K562 (cell line): ENCODE results near the gene UBE2S. TPM values are rescaled to one million over a fixed set of nuclear protein-coding genes. Genes with fewer than 3 reads are reported as not detected.
A peak's percentile ranks its signal among the peaks of the same experiment; 100 is the strongest.

ENCODE experiments used
- ATAC-seq: fragments of 200-7000 bp; cut with Tn5 transposase; 3 replicates; pipeline ENCODE4 v1.9.1; 2020; ENCODE audit warnings: moderate library complexity
- BruUV-seq: library from RNA; stranded (reverse); fragments of 400-500 nt; replicated peaks from 2 replicates; lab custom pipeline; 2021; lab: Mats Ljungman, UMichigan
- CTCF ChIA-PET: fragments of 300-600 bp; formaldehyde crosslinking; extraction: SDS; loops from one replicate; lab custom pipeline; 2021; ENCODE audit warnings: low intra/inter-chr PET ratio; lab: Yijun Ruan, JAX
- POLR2A ChIA-PET: fragments of 300-600, 350-650 bp; sonication (Branson Sonifier 250); formaldehyde crosslinking; extraction: SDS; loops from one replicate; lab custom pipeline; 2021; ENCODE audit warnings: antibody characterized with exemption, inconsistent platforms; lab: Yijun Ruan, JAX
- DNase-seq, 4 experiments: peaks; one replicate each; pipeline versions ENCODE4 v3.0.0 to v3.0.0-alpha.2; 2011 to 2018; ENCODE audit warnings: low spot score in 3 of 4, mixed read lengths in 3 of 4; ENCODE audit errors: extremely low read depth in 1 of 4
- FAIRE-seq: peaks from 2 replicates; lab custom pipeline; 2011; peaks lifted over from hg19 to GRCh38; lab: Jason Lieb, UNC
- H2AFZ ChIP-seq: 2 replicates; pipeline ENCODE4 v1.6.0; 2011; ENCODE audit warnings: low read depth, low read length, control low read depth, inconsistent platforms
- H3K27ac ChIP-seq: fragments of 200-600 bp; 3 replicates; pipeline ENCODE4 v1.8.0; 2011; ENCODE audit warnings: low read depth, mild to moderate bottlenecking, control low read depth, inconsistent platforms, low read length, moderate library complexity, mixed read lengths; ENCODE audit errors: extremely low read depth
- H3K27me3 ChIP-seq, 2 experiments: fragments of 300-600 bp in 1 of 2; 2 replicates in 1 of 2; 3 replicates in 1 of 2; pipeline versions ENCODE4 v1.6.0 to v1.8.0; 2011; ENCODE audit warnings: inconsistent platforms in 2 of 2, low read length in 2 of 2, mild to moderate bottlenecking in 1 of 2, mixed read lengths in 1 of 2, moderate library complexity in 1 of 2; ENCODE audit not compliant: control insufficient read depth in 2 of 2, insufficient read depth in 2 of 2
- H3K36me3 ChIP-seq: fragments of 300-600 bp; 3 replicates; pipeline ENCODE4 v1.8.0; 2011; ENCODE audit warnings: mild to moderate bottlenecking, low read length, inconsistent platforms; ENCODE audit not compliant: control insufficient read depth, insufficient read depth
- H3K4me1 ChIP-seq, 2 experiments: fragments of 200-600 bp in 1 of 2; replicated peaks in 1 of 2; 2 replicates in 1 of 2; 3 replicates in 1 of 2; pipeline versions ENCODE4 v1.5.1 to v1.8.0; 2011; ENCODE audit warnings: inconsistent platforms in 2 of 2, low read length in 2 of 2, mild to moderate bottlenecking in 1 of 2, mixed read lengths in 1 of 2, moderate library complexity in 1 of 2; ENCODE audit not compliant: control insufficient read depth in 2 of 2, insufficient read depth in 2 of 2
- H3K4me2 ChIP-seq: 2 replicates; pipeline ENCODE4 v1.6.1; 2011; ENCODE audit warnings: low read length, control low read depth, inconsistent platforms, mixed read lengths; ENCODE audit not compliant: insufficient read depth
- H3K4me3 ChIP-seq: fragments of 200-600 bp; sonication (generic), shearing (Covaris generic); 2 replicates; pipeline ENCODE4 v1.5.1; 2016; ENCODE audit warnings: control low read depth, inconsistent platforms
- H3K79me2 ChIP-seq: fragments of 200-600 bp; 3 replicates; pipeline ENCODE4 v1.8.0; 2011; ENCODE audit warnings: low read length, inconsistent platforms; ENCODE audit not compliant: control insufficient read depth, insufficient read depth
- H3K9ac ChIP-seq, 2 experiments: 2 replicates each; pipeline versions ENCODE4 v1.6.0 to v1.6.1; 2011; ENCODE audit warnings: low read depth in 2 of 2, low read length in 2 of 2, control low read depth in 1 of 2, inconsistent platforms in 1 of 2, mild to moderate bottlenecking in 1 of 2, mixed read lengths in 1 of 2; ENCODE audit not compliant: insufficient read depth in 1 of 2
- H3K9me1 ChIP-seq: one replicate; pipeline ENCODE4 v1.6.0; 2011; ENCODE audit warnings: inconsistent platforms, mild to moderate bottlenecking, low read length, moderate library complexity; ENCODE audit not compliant: control insufficient read depth, insufficient read depth
- H3K9me3 ChIP-seq: replicated peaks from 2 replicates; pipeline ENCODE4 v1.5.1; 2011; ENCODE audit warnings: low read depth, low read length, inconsistent platforms; ENCODE audit not compliant: control insufficient read depth, insufficient read depth
- H4K20me1 ChIP-seq: replicated peaks from 2 replicates; pipeline ENCODE4 v1.6.1; 2011; ENCODE audit warnings: low read length, inconsistent platforms, mixed read lengths; ENCODE audit not compliant: control insufficient read depth, insufficient read depth
- BDP1 ChIP-seq: IDR thresholded peaks from 3 replicates; pipeline ENCODE4 v1.6.1; 2011; ENCODE audit not compliant: insufficient read length, insufficient read depth
- CBX5 ChIP-seq: IDR thresholded peaks from 2 replicates; pipeline ENCODE4 v1.6.1; 2014; ENCODE audit warnings: low read depth, borderline replicate concordance
- EGR1 ChIP-seq: fragments of 450-650 bp; conservative IDR thresholded peaks from 2 replicates; pipeline ENCODE4 v1.6.1; 2017; ENCODE audit warnings: mild to moderate bottlenecking
- FOXM1 ChIP-seq, 2 experiments: fragments of 450-650 bp in 1 of 2; sonication (generic) in 1 of 2; formaldehyde crosslinking in 1 of 2; IDR thresholded peaks; 2 replicates each; pipeline versions ENCODE4 v1.6.1 to v1.9.0; 2017 to 2022; ENCODE audit warnings: low read depth in 2 of 2, mild to moderate bottlenecking in 2 of 2, missing genetic modification reagents in 1 of 2, moderate library complexity in 1 of 2
- GATAD2B ChIP-seq: fragments of 450-650 bp; IDR thresholded peaks from 2 replicates; pipeline ENCODE4 v1.6.1; 2017; ENCODE audit warnings: mild to moderate bottlenecking, borderline replicate concordance
- PPARD ChIP-seq: fragments of 250-450 bp; sonication (Bioruptor Pico); IDR thresholded peaks from 2 replicates; pipeline ENCODE4 v1.8.0; 2022; ENCODE audit warnings: inconsistent platforms, mild to moderate bottlenecking, moderate library complexity
- SAFB2 ChIP-seq: fragments of 200-400 bp; formaldehyde crosslinking; IDR thresholded peaks from 2 replicates; pipeline ENCODE4 v1.6.1; 2018; ENCODE audit warnings: borderline replicate concordance, low read length, low read depth, moderate library complexity; ENCODE audit not compliant: severe bottlenecking
- SMAD2 ChIP-seq: fragments of 150-350 bp; IDR thresholded peaks from 2 replicates; pipeline ENCODE4 v1.6.1; 2014; ENCODE audit warnings: low read depth, mild to moderate bottlenecking, low read length
- SNRNP70 ChIP-seq: fragments of 200-400 bp; formaldehyde crosslinking; optimal IDR thresholded peaks from 2 replicates; pipeline ENCODE3; 2017; ENCODE audit warnings: low read depth, low read length
- SPI1 ChIP-seq: IDR thresholded peaks from 2 replicates; pipeline ENCODE4 v1.6.1; 2011; ENCODE audit warnings: low read depth, low read length, control low read depth, borderline replicate concordance
- THAP7 ChIP-seq: fragments of 250-450 bp; sonication (Bioruptor Pico); IDR thresholded peaks from 2 replicates; pipeline ENCODE4 v1.5.0; 2021
- ZBTB7A ChIP-seq: IDR thresholded peaks from 2 replicates; pipeline ENCODE4 v1.6.1; 2011; ENCODE audit warnings: low read depth, mild to moderate bottlenecking, low read length, moderate library complexity, borderline replicate concordance; ENCODE audit not compliant: control insufficient read depth
- ZKSCAN1 ChIP-seq: fragments of 150-350 bp; IDR thresholded peaks from 2 replicates; pipeline ENCODE4 v1.6.1; 2016; ENCODE audit warnings: low read depth, low read length
- WGBS: fragments of 100-300 bp; shearing (Covaris generic); methylation state at CpG from one replicate; pipeline ENCODE4 v1.1.6; 2016; ENCODE audit warnings: low coverage, mixed read lengths; ENCODE audit not compliant: insufficient coverage; ENCODE audit errors: missing lambda C conversion rate; 5-methylcytosine and 5-hydroxymethylcytosine counted together
- in situ Hi-C: fragments of 300-500 bp; cut with MboI; formaldehyde crosslinking; loops from 4 replicates; pipeline ENCODE4 v1.15.0; 2018; ENCODE audit warnings: inconsistent platforms, mixed read lengths
- intact Hi-C: fragments of 100-400 bp; cut with micrococcal nuclease; formaldehyde crosslinking; loops from 2 replicates; pipeline ENCODE4 v1.14.2; 2022
- polyA plus RNA-seq, 8 experiments: library from polyadenylated mRNA; depleted of rRNA in 4 of 8; stranded (reverse) in 5 of 8; unstranded in 3 of 8; fragments of >200 nt; fragmentation: Nextera tagmentation in 2 of 8; fragmentation: Illumina TruSeq in 1 of 8; extraction: Ambion mirVana in 2 of 8; extraction: Trizol in 1 of 8; gene quantifications; 2 replicates each; pipeline versions ENCODE4 v1.2.1 to v1.2.3, GENCODE V29; 2011 to 2014; ENCODE audit warnings: inconsistent platforms in 1 of 8, missing spikeins in 1 of 8
- total RNA-seq, 7 experiments: library from RNA; depleted of rRNA in 6 of 7; stranded (reverse); fragments of >200 nt in 6 of 7; fragmentation: Illumina TruSeq in 2 of 7; extraction: Trizol in 2 of 7; gene quantifications; 2 replicates each; pipeline versions ENCODE4 v1.2.1 to v1.2.3, GENCODE V29; 2011 to 2021; ENCODE audit warnings: low replicate concordance in 1 of 7
- TF ChIP-seq, protein P1 (sequence below): sonication (generic); formaldehyde crosslinking; IDR thresholded peaks from 2 replicates; pipeline ENCODE4 v1.9.0; 2022; ENCODE audit warnings: mild to moderate bottlenecking, missing genetic modification reagents

UBE2S gene
- total and polyA plus RNA-seq, 9 of the 15 experiments (the other 6 are each of a cell fraction or from before 2014, with no cell fraction given), result 1.5 to 1,305 (median 157) TPM

DNA sequence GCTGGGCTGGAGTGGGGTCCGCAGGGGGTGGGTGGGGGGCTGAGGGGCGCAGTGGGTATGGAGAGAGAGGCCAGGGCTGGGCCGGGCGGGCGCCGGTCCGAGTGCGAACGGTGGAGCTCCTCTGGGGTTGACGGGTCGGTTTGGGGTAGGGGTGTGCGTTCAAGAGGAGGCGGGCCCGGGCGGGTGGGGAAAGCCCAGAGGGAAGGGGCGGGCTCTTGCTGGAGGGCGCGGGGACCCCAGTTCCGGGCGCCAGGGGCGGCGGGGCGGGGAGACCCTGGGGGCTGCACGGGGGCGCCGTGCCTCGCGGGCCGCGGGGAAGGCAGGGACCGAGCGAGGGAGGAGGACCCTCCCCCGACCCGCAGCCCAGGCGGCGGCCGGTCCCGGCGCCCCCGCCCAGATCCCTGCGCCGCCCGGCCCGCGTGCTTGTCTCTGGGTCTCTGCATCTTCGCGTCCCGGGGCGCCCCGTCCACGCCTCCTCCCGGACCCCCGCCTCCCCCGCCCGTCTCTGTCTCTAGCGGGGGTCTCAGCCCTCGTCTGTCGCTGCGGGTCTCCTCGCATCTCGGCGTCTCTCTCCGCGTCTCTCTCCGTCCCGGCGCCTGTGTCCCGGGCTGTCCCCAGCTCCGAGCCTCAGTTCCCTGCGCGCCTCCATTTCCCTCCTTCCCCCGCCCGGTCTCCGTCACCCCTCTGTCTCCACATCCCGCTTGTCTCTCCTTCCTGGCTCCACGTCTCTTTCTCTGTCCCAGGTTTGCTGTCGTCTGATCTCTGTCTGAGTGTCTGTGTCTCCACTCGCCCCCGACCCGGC, 43.8 kb upstream of the UBE2S start (continued):
- 0 out of 2 replicates have a peak, but pooled peaks have one; percentile 15 for TF ChIP-seq EGR1
- no peak for TF ChIP-seq THAP7 (CRISPR knock-in tag)
- TF ChIP-seq CBX5, result no peak
- no peak for TF ChIP-seq FOXM1 (IDR thresholded peaks at IDR 0.05; ENCODE audit: low read depth)
- no peak for TF ChIP-seq FOXM1 (CRISPR knock-in tag; IDR thresholded peaks at IDR 0.05; ENCODE audit: low read depth)
- no peak for TF ChIP-seq PPARD (CRISPR knock-in tag)
- TF ChIP-seq SPI1, result no peak
- no peak for TF ChIP-seq SMAD2
- no peak for TF ChIP-seq BDP1

GRCh38 chr19:55449469-55449868, 41.9 kb upstream of the UBE2S start:
- H3K36me3 ChIP-seq, result peaks cover 6% of the 10 kb centered on the region; the same call in 2 of the 3 replicates
- in situ Hi-C loops (loop anchor here (25.0 kb wide), 1 partner anchor 787 kb away; the partner anchor contains the start of gene LILRB4), intact Hi-C loops (no loop called here)
- H3K9me3 ChIP-seq, result no peaks in the 10 kb centered on the region
- FAIRE-seq (no peak), DNase-seq (no peak), ATAC-seq (no peak)
- ChIA-PET CTCF (no interaction called here), POLR2A (interaction anchor here (0.6 kb wide), 1 partner anchor 28 kb away, joined by 3 read pairs; no protein-coding TSS in a partner anchor)
- no peaks in the 10 kb centered on the region; the same call in 1 of the 2 replicates for H4K20me1 ChIP-seq
- no peak overlapping the region for H2AFZ ChIP-seq
- H3K4me3 ChIP-seq, result no peak overlapping the region
- BruUV-seq, result no TSS peak
- H3K79me2 ChIP-seq, result no peaks in the 10 kb centered on the region
- no peak overlapping the region for H3K4me2 ChIP-seq
- TF ChIP-seq, protein P1, sequence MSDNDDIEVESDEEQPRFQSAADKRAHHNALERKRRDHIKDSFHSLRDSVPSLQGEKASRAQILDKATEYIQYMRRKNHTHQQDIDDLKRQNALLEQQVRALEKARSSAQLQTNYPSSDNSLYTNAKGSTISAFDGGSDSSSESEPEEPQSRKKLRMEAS, result 0 out of 2 replicates have a peak, but pooled peaks have one; percentile 14
- TF ChIP-seq SNRNP70 (no peak), SAFB2 (no peak), ZKSCAN1 (no peak), GATAD2B (no peak), ZBTB7A (peak; percentile 38; the same call in 1 of the 2 replicates)
- 45% methylated on average over 12 of the region's 16 CpGs for WGBS
- H3K4me1 ChIP-seq, result peaks cover 3 to 60% of the 10 kb centered on the region in 2 experiments
- H3K9ac ChIP-seq, result no peak overlapping the region; a peak in 1 of 4 replicates
- H3K27me3 ChIP-seq, result peaks cover 2 to 27% of the 10 kb centered on the region in 2 experiments
- H3K9me1 ChIP-seq, result no peaks in the 10 kb centered on the region
- H3K27ac ChIP-seq, result no peak overlapping the region
